GM18909 (cell line): ENCODE data around the gene COA3.
"Not testable (repeated sequence)": the region's sequence is repeated elsewhere in the genome, so short reads cannot be mapped to it uniquely, and the experiment has no call there.

ENCODE experiments used
- ATAC-seq: cut with Tn5 transposase; IDR thresholded peaks from one replicate; pipeline ENCODE4 v1.9.1; 2021; ENCODE audit warnings: mild to moderate bottlenecking; ENCODE audit not compliant: unreplicated experiment, poor library complexity

COA3 gene

DNA sequence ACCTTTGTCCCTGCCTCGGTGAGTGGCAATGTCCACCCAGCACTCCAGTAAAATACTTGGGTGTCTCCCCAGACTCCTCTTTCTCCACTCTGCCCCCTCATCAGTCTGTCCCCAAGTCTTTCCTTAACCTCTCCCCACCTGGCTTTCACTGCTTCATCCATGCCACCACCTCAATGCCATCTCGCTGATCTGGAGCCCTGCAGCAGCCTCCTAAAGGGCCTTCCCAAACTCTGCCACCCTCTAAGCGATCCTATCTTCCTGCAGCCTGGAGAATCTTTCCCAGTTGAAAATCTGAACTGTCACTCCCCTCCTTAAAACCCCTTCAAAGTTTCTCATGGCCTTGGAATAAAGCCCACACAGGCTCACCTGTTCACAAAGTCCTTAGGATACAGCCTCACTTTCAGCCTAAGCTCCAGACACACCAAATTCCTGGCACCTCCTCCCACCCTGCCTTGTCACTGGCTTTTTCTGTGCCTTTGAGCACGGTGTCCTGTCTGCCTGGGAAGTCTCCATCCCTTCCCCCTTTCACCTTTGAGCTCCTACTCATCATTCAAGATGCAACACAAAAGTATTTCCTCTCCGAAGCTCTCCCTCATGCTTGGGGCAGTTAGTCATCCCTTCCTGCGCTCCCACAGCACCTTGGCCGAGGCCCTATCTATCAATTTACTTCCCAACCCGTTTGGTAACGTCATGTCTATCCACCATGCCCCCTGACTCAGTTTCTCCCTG, 15.3 kb downstream of the COA3 start:
- no peak for ATAC-seq

DNA sequence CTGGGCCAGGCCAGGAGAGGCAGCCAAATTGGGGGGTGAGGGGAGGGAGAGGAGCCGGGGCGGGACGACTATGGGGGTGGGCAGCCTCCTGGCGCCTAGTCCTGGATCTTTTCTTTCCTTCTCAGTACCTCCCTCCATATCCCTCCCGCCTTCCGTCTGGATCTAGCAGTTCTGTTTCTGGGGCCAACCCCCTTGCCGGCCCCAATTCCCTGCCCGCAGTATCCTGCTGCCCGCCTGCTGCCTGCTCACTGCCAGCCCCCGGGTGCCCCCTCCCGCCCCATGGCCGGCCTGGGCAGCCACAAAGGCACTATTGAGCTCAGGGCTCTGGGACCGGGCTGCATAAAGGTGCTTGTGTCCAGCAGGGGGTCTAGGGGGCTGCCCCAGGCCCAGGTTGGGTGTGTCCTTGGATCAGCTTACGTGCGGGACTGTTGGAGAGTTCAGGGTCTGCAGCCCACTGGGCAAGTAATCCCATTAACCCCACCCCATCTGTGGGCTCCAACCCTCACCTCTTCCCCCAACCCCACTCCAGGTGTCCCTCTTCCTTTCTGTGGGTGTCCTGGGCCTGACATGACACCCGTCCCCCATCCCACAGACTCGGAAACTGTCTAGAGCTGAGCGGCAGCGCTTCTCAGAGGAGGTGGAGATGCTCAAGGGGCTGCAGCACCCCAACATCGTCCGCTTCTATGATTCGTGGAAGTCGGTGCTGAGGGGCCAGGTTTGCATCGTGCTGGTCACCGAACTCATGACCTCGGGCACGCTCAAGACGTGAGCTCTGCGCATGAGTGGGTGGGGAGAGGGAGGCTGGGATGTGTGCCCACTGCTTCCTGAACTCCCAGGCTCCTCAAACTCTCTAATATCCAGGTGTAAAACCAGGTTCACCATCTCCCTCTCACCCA, 16.1 kb downstream of the COA3 start:
- no peak for ATAC-seq

DNA sequence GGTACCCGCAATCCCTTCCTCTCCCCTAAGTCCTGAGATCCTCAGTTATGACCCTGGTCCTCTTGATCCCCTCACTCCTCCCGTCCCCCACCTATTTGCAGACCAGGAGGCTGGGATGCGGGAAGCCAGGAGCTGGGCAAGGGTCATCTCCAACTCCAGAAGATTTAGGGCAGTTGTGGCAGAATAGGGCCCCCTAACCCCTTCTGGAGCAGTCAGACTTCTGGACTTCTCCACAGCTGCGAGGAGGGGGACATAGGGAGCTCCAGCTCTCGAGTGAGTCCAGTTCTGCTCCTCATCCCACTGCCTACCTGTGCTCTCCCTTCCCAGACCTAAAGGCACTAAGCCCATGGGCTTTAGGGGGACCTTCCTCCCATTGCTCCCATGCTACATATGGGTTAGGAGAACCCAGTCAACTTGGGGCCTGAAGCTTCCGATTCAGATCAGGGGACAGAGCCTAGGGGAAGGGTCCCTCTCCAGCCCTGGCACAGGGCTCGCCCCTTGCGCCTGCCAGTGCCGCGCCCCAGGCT, 16.8 kb downstream of the COA3 start:
- ATAC-seq: no peak

DNA sequence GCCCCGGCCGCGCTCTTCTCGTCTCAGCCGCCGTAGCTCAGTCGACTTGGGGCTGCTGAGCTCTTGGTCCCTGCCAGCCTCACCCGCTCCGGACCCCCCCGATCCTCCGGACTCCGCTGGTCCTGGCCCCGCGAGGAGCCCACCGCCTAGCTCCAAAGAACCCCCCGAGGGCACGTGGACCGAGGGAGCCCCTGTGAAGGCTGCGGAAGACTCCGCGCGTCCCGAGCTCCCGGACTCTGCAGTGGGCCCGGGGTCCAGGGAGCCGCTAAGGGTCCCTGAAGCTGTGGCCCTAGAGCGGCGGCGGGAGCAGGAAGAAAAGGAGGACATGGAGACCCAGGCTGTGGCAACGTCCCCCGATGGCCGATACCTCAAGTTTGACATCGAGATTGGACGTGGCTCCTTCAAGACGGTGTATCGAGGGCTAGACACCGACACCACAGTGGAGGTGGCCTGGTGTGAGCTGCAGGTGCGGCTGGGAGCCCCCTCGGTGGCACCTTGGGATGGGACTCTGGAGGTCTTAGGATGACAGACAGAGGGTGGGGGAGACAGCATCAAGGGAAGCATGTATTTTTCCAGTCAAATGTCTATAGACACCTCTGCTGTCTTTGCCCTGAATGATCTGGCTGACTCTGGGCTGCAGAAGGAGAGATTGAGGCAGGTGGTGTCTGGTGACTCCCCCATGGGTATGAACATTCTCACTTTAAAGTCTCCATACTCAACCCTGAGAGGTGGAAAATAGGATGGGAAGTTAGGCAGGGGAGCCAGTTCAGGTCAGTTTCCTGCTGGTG, 17.5 kb downstream of the COA3 start:
- no peak for ATAC-seq

DNA sequence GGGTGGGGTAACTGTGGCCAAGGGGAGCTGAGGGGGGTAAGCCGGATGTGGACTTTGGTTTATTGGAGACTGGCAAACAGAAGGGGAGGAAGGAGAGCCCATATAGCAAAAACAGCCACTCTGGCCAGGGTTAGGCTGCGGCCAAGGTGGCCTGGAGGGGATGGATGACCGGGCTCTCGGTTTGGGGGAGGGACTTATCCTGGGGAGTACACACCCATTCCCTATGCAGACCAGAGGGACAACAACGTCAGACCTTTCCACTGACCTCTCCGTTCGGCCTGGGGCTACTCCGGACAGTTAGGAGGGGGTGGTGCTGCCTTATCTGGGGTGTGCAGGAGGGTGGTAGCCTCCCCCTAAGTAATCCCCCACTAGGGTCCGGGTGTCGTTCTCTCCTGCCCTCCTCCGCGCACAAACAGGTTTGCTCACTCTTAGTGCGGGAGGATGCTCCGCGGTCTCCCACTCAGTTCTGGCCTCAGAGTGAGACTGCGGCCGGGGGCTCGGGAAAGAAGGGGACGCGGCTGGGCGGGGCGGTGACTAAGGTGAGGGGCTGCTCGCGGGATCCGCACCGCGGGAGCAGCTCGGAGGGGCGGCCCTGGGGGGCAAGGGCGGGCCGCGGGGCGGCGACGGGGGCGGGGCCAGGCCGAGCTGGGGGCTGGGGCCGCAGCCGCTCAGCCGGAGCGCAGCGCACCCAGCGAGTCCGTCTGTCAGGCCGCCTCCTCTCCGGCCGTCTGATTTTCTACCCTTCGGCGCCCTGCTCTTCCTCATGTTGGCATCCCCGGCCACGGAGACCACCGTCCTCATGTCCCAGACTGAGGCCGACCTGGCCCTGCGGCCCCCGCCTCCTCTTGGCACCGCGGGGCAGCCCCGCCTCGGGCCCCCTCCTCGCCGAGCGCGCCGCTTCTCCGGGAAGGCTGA, 18.3 kb downstream of the COA3 start, which contains the start of gene WNK4:
WNK4 (plus strand) TSS at position 675 of the 915 bp plus-strand sequence; CDS start at position 764, 89 bp downstream.
- ATAC-seq: no peak

DNA sequence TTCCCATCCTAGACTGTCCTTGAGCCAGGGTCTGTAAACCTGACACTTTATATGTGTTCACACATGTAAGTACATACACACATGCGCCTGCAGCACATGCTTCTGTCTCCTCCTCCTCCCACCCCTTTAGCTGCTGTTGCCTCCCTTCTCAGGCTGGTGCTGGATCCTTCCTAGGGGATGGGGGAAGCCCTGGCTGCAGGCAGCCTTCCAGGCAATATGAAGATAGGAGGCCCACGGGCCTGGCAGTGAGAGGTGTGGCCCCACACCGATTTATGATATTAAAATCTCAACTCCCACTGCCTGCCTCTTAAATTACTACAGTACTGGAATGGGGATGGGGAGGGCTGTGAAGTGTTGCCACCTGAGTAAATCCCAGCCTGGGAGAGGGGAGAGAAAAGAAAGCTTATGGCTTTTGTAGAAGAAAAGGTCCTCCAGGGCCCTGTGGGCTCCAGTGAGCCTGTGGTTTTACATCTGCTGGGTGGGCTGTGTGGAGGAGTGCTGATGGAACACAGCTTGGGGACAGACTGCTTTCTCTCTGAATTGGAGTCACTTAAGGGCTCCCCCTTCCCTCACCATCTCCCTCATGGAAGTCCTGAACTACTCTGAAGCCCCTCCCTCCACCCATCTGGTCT, 19.1 kb downstream of the COA3 start:
- no peak for ATAC-seq

DNA sequence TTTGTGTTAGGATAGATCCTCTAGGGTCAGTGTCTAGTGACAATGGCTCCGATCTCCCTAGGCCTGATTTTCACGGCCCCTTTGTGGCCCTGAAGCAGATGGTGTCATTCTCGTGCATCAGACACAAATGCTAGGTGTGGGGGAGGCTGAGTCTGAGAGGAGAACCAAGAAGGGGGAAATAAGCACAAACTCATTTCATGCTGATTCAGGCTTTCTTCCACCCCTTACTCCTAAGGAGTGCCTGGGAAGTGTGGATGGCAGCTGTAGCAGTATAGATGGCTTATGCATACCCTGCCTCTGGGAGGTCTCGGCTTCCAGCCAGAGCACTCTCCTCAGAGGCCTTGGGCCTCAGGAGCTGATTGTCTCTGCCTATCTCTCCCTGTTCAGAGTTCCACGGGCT, 19.9 kb downstream of the COA3 start:
- no peak for ATAC-seq

DNA sequence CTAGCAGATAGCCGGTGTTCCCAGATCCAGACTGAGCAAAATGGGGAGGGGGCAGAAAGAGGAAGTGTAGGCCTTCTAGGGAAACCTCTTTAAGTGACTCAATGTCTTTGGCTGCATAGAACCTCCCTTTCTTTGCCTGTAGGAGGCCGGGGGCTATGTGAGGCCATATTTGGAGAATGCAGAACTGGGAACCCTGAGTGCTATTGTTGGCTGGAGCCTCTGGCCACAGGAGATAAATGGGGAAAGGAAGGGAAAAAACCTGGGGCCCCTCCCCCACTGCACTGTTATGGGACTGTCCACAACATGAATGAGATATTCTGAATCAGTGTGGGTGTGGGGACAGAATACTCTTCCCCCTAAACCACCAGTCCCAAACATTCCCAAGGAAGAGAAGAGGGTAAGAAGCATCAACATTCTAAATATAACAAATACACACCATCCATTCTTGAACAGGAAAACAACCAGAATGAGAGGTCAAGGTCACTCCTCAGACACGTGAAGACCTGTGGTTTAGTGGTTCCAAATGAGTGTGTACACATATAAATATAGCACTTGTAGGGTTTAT, 22.9 kb downstream of the COA3 start:
- no peak for ATAC-seq

DNA sequence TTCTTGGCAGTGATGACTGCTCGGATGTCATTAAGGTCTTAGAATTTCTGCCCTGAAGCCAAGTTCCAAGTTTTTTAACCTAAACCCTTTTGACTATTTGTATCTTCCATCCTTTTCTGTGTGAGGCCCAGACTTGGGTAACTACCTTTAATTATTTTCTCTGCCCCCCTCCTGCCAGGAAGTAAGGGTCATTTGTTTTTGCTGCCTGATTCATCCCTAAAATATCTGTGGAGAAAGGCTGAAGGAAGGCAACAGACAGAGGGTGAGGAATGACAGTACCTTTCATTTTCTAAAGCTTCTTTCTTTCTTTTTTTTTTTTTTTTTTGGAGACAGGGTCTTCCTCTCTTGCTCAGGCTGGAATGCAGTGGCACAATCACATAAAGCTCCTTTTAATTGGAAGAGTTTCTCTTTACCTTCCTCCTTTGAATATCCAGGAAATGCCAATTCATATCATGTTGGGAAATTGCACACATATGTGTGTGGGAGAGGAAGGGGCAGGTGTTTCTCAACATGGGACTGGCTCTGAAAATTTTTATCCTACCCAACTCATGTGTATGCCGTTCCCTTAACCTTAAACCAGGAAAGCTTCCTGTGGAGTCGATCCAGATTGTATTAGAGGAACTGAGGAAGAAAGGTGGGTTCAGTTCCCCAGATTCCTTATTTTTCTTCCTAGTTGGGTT, 24.3 kb downstream of the COA3 start:
- ATAC-seq: no peak

DNA sequence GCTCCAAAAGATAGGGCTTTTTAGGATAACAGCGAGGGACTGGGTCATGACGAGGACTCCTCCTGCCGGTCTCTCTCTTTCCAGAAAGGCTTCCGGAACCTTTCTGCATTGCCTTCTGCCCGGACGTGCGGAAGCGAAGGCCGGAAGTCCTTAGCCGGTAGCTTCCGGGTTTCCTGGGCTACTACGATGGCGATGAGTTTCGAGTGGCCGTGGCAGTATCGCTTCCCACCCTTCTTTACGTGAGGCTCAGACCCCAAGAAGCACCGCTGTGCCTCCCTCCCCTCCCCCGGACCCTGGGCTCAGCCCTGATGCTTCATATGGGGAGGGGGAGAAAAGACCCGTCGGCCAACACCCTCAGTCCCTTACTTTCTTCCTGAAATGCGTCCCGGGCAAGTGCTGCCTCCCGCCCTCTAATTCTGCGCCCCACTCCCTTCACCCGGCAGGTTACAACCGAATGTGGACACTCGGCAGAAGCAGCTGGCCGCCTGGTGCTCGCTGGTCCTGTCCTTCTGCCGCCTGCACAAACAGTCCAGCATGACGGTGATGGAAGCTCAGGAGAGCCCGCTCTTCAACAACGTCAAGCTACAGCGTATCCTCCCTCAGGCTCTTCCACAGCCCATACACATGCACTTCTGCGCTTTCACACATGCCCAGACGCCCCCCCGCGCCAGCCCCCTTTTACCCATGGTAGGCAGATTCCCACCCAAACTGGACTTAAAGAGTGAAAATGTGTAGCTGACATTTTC, 25.0 kb downstream of the COA3 start, which contains the start of gene VPS25:
VPS25 (plus strand) TSS at position 160 of the 746 bp plus-strand sequence; CDS start at position 187, 27 bp downstream.
- peak; percentile 57 for ATAC-seq

DNA sequence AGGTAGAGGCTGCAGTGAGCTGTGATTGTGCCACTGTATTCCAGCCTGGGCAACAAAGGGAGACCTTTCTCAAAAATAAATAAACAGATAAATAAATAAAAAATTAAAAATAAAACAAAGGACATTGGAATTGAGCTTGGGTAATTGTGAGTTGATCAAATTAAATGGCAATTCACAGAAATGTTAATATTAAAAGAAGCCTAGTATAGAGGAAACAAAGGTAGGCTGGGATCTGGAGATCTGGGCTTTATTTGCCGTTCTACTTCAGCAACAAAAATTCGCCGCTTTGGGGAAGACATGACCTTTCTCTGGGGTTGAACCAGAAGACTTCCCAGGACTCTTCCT, 25.6 kb downstream of the COA3 start:
- peak; percentile 10 for ATAC-seq

DNA sequence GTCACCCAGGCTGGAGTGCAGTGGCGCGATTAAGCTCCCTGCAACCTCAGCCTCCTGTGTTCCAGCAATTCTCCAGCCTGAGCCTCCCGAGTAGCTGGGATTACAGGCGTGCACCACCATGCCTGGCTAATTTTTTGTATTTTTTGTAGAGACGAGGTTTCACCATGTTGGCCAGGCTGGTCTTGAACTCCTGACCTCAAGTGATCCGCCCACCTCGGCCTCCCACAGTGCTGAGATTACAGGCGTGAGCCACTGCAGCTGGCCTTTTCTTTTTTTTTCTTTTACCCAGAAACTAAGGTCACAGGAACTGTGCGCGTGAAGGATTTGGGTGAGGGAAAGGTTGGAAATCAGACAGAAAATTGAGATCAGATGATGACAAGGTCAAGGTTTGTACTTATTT, 28.5 kb downstream of the COA3 start:
- ATAC-seq: not testable (repeated sequence)

DNA sequence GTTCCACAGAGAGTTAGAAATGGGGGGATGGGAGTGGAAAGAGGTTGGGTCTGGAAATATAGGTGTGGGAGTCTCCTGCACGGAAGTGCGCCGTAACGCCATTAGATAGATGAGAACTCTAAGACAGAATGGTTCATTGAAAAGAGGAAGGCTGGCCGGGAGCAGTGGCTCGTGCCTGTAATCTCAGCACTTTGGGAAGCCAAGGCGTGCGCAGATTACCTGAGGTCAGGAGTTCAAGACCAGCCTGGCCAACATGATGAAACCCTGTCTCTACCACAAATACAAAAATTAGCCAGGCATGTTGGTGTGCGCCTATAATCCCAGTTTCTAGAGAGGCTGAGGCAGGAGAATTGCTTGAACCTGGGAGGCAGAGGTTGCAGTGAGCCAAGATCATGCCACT, 30.5 kb downstream of the COA3 start:
- ATAC-seq: not testable (repeated sequence)

DNA sequence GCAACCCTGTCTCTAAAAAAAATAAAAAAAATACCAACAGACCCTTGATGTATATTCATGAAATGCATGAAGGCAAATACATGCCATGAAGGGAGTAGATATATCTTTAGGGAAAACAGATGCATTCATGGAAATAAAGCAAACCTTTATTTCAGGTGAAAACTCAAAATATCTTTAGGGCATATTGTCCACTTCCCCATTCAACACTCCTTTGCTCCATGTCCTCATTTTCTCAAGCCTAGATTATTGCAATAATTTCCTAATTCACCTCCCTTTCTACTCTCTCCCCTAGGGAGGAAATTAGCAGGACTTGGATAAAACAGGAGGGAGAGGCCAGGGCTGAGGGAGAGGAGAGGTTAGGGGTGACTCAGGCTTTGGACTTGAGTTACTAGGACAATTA, 31.0 kb downstream of the COA3 start:
- no peak for ATAC-seq

DNA sequence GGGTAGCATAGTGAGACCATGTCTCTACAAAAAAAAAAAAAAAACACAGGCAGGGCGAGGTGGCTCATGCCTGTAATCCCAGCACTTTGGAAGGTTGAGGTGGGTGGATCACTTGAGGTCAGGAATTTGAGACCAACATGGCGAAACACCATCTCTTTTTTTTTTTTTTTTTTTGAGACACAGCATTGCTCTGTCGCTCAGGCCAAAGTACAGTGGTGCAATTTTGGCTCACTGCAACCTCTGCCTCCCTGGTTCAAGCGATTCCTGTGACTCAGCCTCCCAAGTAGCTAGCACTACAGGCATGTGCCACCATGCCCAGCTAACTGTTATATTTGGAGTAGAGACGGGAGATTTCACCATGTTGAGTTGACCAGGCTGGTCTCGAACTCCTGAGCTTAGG, 32.4 kb downstream of the COA3 start:
- ATAC-seq: no peak

DNA sequence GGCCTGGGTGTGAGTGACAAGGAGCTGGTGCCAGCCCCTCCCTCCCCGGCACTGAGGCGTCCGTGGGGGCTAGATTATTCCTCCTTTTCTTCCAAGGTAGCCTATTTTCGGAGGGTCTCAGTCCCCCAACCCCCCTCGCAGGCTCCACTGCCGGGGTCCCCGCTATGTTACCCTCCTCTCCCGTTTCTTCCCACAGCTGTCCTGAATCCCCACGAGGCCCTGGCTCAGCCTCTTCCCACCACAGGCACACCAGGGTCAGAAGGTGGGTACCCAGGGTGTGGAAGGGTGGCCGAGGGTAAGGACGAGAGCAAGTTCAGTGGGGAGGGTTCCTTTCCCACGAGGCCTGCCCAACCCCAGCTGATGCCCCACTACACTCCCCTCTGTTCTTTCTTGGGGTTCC, 36.9 kb downstream of the COA3 start:
- no peak for ATAC-seq
